Activated CD8-positive, alpha-beta memory T cell treated with anti-CD3 and anti-CD28 coated beads, Interleukin-2, amount 50 U/mL, for 48 hours (primary cell): ENCODE results near the gene TASP1.
"Not testable (repeated sequence)": the region's sequence is repeated elsewhere in the genome, so short reads cannot be mapped to it uniquely, and the experiment has no call there.

Experiments used
- DNase-seq: peaks from one replicate; pipeline ENCODE4 v3.0.0-alpha.2; 2020

Gene TASP1

DNA sequence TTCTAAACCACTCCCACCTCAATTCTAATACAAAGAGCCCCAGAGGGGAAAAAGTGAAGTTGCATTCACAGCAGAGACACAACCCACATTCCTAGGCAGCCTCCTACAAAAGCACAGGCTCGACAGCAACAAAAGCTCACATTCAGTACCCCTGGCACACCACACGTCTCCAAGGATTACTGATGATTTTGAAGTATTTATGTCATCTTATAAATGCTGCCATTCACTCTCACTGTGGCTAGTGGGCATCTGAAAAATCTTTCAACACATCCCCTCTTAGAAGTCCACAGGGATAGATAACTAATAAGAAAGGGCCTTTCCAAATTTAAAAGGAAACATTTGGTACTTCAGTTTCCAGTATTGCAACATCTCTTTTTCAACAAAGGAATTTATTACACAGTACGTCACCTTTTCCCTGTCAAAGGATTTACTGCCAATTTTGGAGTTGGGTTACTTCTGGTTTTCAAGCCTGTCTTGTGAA lies 146.7 kb downstream of the TASP1 start:
- DNase-seq = no peak

DNA sequence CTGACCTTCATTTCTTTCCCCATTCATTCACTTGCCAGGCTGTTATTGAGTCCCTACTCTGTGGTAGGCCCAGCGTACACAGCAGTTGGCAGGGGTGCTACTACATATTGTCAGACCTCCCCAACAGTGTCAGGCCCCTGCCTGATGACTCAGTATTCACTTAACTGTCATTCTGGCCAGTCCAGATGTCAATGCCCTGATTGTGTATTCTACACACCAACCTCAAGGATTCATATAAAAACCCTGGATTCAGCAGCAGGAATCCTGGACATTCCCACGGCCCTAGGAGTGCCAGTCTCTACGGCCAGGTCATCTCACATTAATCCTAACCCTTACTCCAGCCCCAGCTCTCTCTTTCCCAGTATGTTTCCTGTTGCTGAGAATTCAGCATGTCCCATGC lies 151.5 kb downstream of the TASP1 start:
- no peak for DNase-seq

DNA sequence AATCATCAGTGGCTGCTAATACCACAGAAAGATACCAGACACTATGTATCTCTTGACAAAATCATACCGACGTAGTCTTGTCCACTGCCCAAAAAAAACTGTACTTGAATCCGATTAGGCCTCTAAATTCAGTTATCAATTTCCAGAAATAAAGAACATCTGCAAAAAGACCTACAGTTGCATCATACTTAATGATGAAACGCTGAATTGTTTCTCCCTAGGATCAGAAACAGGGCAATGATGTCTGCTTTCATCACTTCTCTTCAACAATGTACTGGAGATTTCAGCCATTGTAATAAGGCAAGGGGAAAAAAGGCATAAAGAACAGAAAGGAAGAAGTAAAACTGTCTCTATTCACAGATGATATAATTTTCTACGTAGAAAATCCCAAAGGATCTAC lies 152.0 kb downstream of the TASP1 start:
- DNase-seq = no peak

DNA sequence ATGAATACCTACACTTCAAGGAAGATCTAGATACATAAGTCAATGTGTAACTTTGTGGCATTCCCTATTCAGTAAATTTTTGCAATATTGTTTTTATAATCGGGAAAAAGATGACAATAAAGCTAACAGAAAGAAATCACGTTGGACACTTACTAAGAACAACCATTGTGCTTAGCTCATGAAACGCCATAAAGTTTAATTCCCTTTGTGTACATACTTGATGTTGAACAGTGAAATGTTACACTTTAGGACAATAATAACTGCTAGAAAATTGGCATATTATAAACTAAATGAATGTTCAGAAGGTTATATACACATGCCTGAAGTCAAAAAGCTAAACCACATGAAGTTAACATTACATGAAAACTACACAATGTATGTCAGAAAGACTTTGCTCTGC lies 153.2 kb downstream of the TASP1 start:
- DNase-seq = no peak

DNA sequence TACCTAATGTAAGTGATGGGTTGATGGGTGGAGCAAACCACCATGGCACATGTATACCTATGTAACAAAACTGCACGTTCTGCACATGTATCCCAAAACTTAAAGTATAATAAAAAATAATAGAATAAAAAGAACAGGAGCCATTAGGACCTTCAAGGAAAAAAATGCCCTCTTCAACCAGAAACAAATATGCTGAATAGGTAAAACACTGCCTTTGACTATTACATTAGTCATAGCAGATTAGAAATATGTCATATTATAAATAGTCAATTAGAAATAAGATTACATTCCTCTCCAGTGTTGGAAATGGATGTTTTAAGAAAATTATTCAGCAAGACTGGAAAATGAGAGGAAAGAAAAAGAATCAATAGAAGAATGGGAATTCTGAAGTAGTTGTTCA lies 153.7 kb downstream of the TASP1 start:
- DNase-seq = not testable (repeated sequence)

DNA sequence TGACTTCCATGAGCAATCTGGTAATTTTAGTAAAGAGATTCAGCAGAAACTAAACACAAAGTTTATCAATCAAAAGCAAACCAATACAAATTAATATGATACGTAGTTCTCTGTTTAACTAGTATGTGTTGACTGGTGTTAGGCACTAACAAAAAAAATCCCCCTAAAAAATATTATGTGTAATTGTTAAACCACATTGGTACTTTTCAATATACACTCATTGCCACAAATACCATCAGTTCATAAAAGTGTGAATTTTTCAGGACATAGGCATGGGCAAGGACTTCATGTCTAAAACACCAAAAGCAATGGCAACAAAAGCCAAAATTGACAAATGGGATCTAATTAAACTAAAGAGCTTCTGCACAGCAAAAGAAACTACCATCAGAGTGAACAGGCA lies 155.3 kb downstream of the TASP1 start:
- not testable (repeated sequence) for DNase-seq

DNA sequence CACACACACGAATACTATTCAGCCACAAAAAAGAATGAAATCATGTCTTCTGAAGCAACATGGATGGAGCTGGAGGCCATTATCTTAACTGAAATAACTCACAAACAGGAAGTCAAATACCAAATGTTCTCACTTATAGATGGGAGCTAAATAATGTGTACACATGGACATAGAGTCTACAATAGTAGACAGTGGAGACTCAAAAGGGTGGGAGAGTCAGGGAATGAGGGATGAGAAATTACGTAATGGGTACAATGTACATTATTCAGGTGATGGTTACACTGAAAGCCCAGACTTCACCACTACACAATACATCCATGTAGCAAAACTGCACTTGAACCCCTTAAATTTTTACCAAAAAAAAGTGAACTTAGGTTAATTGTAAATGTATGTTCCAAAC lies 160.4 kb downstream of the TASP1 start:
- no peak for DNase-seq

DNA sequence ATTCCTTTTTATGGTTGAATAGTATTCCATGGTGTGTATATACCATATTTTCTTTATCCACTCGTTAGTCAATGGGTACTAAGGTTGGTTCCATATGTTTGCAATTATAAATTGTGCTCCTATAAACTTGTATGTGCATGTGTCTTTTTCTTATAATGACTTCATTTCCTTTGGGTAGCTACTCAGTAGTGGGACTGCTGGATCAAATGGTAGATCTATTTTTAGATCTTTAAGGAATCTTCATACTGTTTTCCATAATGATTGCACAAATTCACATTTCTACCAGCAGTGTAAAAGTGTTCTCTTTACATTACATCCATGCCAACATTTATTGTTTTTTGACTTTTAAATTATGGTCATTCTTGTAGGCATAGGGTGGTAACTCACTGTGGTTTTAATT lies 164.3 kb downstream of the TASP1 start:
- no peak for DNase-seq

DNA sequence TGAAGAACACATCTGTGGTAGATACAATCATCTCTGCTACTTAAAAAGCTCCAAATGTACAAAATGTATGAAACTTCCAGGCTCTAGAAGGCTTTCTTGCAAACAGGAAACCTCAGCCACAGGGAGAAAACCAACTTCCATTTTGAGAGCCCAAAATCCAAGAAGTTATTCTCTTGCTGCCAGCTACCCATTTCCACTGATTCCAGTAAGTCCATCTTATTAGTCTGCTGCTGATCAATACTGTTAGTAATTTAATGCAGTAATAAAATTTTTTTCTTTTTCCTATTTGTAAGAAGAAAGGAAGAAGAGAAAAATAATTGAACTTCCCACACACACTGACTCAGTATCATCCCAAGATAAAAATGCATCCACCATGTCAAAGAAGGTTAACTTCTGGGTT lies 169.5 kb downstream of the TASP1 start:
- DNase-seq = no peak

DNA sequence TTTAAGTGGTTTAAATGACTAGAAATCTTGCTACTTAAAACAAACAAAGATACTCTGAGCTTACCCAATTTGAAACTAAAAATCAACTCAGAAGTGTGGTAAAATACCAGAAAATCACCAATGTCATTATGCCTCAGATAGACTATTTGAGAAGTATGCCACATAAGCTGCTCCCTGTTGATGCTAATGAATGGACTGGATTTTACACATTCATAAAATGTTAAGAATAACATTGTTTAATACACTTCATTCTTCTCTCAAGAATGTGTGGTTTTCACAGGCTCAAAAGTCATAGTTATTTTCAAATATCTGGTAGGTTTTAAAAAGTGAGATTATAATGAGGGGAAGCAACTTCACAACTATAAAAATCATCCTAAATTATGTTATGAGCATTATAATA lies 170.6 kb downstream of the TASP1 start:
- DNase-seq = no peak

DNA sequence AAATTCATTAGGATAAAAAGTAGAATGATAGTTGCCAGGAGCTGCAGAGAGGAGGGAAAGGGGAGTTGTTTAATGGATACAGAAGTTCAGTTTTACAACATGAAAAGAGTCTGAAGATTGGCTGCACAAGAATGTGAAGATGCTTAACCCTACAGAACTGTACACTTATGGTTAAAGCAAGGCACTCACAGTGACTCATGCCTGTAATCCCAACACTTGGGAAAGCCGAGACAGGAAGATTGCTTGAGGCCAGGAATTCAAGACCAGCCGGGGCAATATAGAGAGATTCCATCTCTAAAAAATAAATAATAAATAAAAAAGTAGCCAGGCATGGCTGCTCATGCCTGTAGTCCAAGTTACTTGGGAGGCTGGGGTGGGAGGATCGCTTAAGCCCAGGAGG lies 174.0 kb downstream of the TASP1 start:
- DNase-seq = no peak

DNA sequence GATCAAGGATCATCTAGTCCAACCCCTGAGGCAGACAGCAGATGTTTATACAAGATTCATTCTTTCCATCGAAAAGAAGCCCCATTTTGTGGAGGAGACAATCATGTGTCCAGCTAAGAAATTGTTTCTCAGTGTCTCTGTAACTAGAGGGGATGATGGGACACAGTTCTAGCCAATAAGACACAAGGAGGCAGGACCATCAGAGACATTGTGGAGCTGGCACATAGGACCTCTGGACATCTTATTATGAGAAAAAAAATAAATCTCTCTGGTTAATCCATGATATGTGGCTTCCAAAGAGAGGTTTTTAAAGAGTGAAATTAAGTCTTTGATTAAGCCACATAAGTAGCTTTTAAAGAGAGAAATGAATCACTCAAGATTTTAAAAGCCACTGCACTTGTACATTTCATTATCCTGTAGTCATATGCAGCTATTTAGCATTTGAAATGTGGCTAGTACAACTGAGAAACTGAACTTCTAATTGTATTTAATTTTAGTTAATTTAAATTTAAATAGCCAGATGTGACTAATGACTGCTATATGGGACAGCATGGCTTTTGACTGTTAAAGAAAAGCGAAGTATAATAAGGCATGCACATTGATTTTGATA lies 176.8 kb downstream of the TASP1 start:
- no peak for DNase-seq

DNA sequence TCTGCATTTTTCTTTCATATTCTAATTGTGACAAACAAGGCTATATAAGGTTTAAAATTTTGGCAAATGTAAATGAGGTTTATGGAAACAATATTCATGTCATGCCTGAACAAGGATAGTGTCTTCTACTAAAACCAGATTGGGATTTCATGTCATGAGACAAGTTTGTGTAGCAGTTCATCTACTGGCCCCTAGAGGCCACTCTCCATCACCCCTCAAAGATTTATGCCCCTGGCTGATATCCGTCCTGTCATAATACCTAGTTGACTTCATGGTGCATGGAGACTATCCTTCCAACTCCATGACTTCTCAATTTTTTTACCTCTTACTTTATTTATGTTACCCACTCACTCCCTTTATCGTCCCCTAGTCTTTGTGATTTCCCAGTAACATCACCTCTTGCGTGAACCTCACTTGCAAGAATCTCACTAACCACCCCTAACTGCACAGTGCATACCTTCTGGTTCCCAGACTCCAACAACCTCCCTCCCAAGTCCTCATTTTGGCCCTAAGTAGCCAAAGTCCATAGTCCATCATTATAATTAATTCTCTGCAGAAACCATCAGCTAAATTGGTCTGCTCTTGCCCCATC lies 179.8 kb downstream of the TASP1 start:
- no peak for DNase-seq

DNA sequence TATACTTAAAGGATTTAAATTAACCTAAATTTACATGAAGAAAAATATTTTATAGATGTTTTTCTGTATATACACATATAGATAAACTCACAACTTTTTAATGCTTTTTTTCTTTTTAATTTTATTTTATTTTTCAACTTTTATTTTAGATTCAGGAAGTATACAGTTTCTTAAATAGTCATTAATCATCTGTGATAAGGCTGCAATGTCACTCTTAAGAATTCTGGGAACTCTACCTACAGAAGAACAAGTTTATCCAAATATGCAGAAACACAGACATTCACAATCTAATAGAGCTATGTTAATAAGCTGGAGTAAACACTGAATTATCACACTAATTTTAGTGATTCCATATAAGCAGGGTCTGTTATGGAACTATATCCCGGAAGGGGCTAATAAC lies 181.2 kb downstream of the TASP1 start:
- DNase-seq = no peak

DNA sequence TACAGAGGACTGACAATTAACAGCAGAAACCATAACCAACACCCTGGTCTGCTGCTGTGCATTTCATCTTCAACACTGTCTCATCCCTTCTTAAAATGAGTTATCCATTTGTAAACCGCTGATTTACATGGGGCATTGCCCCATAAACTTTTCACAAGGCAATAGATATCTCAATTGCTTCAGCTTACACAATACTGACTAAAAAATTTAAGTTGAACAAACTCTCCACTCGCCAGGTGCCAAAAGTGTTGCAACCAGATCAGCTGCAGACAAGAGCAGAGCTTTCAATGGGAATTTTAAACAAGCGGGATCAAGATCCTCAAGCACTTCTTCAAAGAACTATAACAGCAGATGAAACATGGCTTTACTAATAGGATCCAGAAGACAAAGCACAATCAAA lies 183.0 kb downstream of the TASP1 start:
- no peak for DNase-seq

DNA sequence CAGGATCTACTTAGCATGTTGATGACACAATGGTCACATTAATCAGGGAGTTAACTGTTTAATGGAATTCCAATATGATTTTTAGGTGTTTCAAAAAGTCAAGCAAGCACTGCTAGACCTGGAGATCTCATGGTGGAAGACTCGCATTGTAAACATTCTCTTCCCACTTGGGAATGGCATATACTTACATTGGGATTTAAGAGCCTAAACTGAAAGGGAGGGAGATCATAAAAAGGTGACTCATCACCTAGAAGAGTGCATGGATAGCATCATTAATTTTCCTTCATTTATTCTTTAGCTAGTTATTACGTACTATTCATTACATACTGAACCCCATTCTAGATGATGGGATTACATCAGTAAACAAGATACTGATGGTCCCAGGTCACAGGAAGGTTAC lies 185.4 kb downstream of the TASP1 start:
- DNase-seq = no peak

DNA sequence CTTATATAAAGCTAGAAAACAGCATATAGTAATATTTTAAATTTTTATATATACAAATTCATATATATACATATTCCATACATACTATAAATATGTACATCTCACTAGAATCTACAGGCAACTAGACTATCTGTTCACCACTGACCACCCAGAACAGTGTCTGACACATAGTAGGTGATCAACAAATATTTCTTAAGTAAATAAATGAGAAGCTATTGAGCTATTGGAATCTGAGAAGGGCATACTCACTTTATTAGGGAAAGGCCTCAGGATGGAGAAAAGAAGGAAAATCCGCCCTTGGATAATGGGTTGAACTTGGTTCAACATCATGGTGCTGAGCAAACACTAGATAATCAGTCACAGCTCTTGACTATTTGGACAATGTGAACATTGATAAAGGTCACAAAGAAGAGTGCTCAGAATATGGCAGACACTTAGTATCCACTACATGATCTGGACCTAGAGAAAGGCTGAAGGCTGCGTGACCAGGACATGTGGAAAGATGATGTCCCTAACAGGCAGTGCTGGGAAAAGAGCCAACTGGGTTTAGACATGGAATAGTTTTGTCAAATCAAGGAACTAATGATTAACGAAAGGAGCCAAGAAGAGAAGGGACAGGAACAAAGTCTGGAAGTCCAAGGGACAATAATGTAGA lies 186.1 kb downstream of the TASP1 start:
- no peak for DNase-seq

DNA sequence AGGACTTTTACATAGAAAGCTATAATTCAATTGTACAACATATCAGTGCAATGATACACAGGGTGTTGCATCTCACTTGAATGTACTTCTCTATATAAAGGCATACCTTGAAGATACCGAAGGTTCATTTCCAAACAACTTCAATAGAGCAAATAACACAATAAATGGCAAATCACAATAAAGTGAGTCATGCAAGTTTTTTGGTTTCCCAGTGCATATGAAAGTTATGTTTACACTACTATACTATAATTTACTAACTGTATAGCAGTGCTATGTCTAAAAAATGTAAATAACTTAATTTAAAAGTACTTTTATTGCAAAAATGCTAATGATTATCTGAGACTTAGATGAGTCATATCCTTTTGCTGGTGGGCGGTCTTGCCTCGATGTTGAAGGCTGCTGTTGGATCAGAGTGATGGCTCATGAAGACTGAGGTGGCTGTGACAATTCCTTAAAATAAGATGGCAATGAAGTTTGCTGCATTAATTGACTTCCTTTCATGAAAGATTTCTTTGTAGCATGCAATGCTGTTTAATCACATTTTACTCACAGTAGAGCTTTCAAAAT lies 188.8 kb downstream of the TASP1 start:
- no peak for DNase-seq

DNA sequence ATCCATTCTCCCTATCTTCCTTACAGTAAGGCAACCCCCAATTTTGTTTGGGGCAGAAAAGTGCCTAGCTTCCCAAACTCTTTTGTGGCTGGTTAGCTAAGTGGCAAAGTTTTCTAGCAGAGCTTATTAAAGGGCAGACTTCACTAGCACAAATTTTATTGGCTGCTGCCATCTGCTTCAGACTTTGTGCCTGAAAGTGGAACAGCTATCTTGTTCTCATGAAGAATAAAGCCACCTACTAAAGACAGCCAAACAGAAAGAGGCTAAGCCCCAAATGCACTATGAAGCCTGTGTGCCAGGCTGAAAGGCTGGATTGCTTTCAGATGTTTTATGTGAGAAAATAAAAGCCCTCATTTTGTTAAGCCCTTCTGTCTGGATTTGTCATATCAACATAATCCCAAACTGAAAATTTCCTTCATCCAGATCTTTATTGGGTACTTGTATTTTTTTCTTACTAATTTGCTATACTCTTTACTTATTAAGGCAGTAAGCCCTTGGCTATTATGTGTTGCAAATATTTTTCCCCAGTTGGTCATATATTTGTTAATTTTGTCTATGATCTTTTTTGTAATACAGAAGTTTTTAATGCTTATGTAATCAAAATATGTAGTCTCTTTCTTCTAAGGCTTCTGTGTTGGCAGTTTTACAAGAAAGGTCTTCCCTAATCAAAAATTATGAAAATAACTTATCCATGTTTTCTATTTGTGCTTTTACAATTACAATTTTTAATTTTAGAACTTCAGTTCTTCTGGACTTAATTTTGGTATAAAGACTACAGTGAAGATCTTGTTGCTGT lies 191.1 kb downstream of the TASP1 start:
- no peak for DNase-seq

DNA sequence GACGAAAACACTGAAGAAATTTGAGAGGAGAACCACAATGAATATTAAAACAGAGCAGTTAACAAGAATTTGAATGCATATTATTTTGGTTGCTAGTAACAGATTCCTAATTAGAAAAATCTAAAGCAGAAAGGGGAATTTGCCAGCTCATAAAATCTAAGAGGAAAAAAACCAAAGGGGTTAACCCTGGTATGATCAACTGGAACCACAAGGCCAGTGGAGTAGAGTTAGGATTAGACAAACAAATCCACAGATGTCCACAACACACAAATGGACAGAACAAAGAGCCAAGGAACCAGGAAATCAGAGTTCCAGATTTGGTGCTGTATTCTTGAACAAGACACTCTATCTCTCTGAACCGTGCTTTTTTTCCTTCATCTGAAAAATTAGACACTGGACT lies 195.0 kb downstream of the TASP1 start:
- DNase-seq = no peak

DNA sequence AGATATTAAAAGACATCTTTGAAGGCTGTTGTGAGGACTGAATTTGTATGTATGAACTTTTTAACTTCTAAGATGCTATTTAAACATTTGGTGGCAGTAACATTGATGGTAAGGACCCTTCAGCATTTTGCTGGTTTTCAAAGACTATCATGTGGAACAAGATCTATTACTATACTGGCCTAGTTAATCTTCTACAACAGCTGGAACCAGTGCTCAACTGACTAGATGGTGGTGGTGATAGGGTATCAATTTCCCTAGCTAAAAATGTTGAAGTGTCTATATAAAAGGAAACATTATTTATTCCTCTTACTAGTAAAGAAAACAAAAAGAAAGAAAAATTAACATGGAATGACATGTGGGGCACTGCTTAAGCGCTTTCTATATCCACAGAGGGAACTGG lies 195.7 kb downstream of the TASP1 start:
- no peak for DNase-seq

DNA sequence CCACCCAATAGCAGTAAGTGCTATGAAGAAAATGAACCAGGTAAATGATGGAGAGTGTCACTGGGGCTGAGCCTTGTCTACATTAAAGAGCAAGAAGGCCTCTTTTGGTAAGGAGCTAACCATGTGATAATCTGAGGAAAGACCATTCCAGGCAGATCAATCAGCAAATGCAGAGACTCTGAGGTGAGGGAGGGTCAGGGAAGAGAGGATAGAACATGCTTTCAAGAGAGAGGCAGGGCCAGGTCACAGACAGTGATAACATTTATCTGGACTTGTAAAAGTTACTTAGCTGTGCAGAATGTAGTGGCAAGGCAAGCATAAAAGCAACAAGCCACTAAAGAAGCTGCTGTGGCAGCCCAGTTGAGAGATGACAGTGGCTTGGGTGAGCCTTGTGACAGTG lies 197.3 kb downstream of the TASP1 start:
- no peak for DNase-seq

DNA sequence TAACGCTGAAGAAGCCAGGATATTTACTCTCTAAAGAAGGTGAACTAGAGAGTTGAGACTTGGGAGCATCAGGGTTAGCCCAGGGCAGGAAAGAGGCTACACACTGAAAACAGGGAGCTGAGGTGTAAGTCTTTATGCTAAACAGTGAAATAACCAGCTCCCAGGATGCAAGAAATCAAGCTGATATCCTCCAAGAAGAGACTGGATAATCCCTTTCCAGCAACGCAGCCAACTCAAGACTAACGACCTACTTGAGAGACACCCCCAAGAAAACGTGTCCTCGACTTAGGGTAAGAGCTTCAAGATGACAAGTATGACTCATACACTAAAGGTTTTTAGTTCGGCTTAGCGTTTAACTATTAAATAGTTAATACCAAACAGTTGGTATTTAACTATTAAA lies 202.2 kb downstream of the TASP1 start:
- no peak for DNase-seq

DNA sequence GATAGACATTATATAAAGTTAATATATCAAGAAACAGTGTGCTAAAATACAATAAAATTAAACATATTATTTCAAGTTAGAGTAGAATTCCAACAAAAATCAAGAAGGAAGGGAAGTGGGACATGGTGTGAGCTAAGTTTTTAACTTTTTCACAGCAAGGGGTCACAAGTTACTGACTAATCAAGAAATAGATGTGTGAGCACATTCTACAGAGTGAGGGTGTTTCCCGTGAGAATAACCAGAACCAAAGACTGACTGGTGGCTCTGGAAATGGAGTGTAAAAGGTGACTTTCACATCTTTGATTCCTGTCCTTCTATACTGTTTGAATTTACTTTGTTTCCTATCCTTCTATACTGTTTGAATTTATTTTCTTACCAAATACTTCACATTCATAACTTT lies 206.6 kb downstream of the TASP1 start:
- no peak for DNase-seq
